Muscle layer of duodenum (tissue), 2 donors: ENCODE data around the gene DNAJC5G.

Source experiments
- H3K27ac ChIP-seq: one replicate; pipeline ENCODE4 v1.7.0; 2013; ENCODE audit warnings: mild to moderate bottlenecking, low read length
- H3K27me3 ChIP-seq: one replicate; pipeline ENCODE4 v1.7.0; 2013; ENCODE audit warnings: low read depth, mild to moderate bottlenecking, control low read depth, low read length
- H3K36me3 ChIP-seq, 2 donors: one replicate each; pipeline ENCODE4 v1.7.0; 2013; ENCODE audit warnings: low read length in 2 of 2, control low read depth in 1 of 2, mild to moderate bottlenecking in 1 of 2; ENCODE audit not compliant: insufficient read depth in 2 of 2, control insufficient read depth in 1 of 2
- H3K4me1 ChIP-seq, 2 donors: one replicate each; pipeline ENCODE4 v1.7.0; 2013; ENCODE audit warnings: low read length in 2 of 2, mild to moderate bottlenecking in 2 of 2, control low read depth in 1 of 2, moderate library complexity in 1 of 2; ENCODE audit not compliant: insufficient read depth in 2 of 2, control insufficient read depth in 1 of 2
- H3K4me3 ChIP-seq, 2 donors: one replicate each; pipeline ENCODE4 v1.7.0; 2013; ENCODE audit warnings: low read length in 2 of 2, low read depth in 1 of 2, mild to moderate bottlenecking in 1 of 2
- H3K9me3 ChIP-seq, 2 donors: one replicate each; pipeline ENCODE4 v1.7.0; 2013; ENCODE audit warnings: low read length in 2 of 2, control low read depth in 1 of 2, mild to moderate bottlenecking in 1 of 2; ENCODE audit not compliant: control insufficient read depth in 1 of 2
- donor health status: healthy.

DNAJC5G gene

DNA sequence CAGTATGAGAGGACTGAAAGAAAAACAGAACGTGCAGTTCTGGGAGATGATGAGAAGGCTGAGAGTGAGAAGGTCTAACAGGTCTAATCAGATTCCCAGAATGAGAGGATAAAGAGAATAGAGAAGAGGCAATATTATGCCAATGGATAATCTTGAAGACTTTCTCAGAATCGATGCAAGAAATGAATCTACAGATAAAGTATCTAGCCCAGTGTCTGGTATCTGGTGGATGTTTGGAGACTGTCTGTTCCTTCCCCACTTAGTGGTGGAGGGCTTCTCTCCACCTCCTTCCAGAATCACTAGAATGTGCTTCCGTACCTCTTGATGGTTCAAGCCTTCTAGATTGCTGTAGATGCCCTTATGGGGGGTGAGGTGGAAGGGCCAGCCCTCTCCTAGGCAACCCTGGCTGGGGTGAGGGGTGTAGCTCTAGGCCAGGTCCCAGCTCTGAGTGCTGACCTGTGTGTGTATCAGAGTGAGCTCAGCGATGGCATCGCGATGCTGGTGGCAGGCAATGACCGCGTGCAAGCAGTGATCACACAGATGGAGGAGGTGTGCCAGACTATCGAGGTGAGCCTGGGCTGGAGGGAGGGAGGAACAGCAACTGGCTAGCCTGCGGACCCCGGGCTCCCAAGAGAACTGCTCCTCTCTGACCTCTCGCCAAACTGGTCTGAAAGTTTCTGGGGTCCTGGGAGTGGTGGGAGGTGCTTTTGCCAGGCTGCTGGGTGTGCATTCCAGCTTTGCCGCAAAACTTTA, 29.4 kb downstream of the DNAJC5G start:
- Histone ChIP-seq H3K27me3 (peaks cover 32% of the 10 kb centered on the region), H3K36me3 (peaks cover 0 to 4% of the 10 kb centered on the region in 2 donors), H3K27ac (no peak overlapping the region), H3K4me1 (peaks cover 0 to 25% of the 10 kb centered on the region in 2 donors), H3K9me3 (no peaks in the 10 kb centered on the region), H3K4me3 (no peak overlapping the region)

DNA sequence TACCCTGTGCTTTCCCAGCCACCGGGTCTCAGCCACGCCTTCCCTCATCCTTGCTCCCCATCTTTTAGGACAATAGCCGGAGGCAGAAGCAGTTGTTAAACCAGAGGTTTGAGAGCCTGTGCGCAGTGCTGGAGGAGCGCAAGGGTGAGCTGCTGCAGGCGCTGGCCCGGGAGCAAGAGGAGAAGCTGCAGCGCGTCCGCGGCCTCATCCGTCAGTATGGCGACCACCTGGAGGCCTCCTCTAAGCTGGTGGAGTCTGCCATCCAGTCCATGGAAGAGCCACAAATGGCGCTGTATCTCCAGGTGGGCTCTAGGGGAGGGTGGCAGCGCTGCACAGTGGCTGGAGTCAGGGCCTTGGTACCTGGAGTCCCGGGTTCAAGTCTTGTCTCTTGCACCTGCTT, 30.3 kb downstream of the DNAJC5G start:
- no peaks in the 10 kb centered on the region for H3K9me3 ChIP-seq
- H3K36me3 ChIP-seq = peaks cover 0 to 6% of the 10 kb centered on the region in 2 donors
- H3K4me3 ChIP-seq = no peak overlapping the region
- H3K27ac ChIP-seq = no peak overlapping the region
- H3K4me1 ChIP-seq = peaks cover 0 to 25% of the 10 kb centered on the region in 2 donors
- peaks cover 32% of the 10 kb centered on the region for H3K27me3 ChIP-seq

DNA sequence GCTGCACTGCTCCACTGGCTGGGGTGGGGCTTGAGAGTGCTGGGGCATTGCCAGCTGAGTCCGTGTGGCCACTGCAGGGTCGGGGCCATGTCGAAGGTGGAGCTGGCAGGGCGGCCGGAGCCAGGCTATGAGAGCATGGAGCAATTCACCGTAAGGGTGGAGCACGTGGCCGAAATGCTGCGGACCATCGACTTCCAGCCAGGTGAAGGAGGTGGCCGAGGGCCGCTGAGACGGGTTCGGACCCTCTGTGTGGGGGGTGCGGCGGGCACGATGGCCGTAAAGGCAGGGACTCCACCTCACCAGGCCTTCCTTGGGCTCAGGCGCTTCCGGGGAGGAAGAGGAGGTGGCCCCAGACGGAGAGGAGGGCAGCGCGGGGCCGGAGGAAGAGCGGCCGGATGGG, 30.9 kb downstream of the DNAJC5G start:
- peaks cover 32% of the 10 kb centered on the region for H3K27me3 ChIP-seq
- peaks cover 0 to 6% of the 10 kb centered on the region in 2 donors for H3K36me3 ChIP-seq
- H3K4me1 ChIP-seq = peaks cover 0 to 25% of the 10 kb centered on the region in 2 donors
- H3K4me3 ChIP-seq = no peak overlapping the region
- no peaks in the 10 kb centered on the region for H3K9me3 ChIP-seq
- no peak overlapping the region for H3K27ac ChIP-seq

DNA sequence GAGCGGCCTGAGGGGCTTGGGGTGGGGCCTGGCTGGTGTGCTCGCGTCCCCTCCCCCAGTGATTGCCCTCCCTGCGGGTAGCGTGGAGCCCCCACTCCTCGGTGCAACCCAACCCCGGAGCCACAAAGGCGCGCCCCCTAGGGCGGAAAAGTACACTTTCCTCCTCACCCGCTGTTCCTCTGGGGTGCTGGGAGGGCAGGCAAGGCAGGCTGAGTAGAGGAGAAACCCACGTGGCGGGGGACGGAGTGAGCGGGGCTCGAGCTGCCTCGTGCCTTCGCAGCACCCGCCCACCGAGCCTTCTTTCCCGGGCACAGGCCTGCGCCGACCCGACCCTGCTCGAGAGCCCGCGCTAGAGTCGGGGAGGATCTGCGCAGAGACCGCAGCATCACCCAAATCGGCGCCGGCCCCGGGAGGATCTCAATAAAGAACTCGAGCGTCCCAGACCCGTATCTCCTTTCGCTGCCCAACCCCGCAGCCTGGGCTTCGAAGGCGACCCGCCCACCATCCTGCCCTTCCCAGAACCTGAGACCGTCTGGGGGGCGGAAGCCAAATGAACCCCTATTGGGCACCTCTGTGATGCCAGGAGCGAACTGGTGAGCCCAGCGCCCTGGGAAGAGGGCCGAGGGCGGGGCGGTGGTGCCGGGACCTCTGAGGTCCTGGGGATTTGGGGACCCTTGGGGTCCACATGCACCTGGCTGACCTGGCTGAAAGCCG, 31.5 kb downstream of the DNAJC5G start:
- H3K9me3 ChIP-seq = no peaks in the 10 kb centered on the region
- no peak overlapping the region for H3K27ac ChIP-seq
- peaks cover 32% of the 10 kb centered on the region for H3K27me3 ChIP-seq
- peaks cover 4 to 12% of the 10 kb centered on the region in 2 donors for H3K36me3 ChIP-seq
- H3K4me3 ChIP-seq = no peak overlapping the region
- H3K4me1 ChIP-seq = peaks cover 0 to 25% of the 10 kb centered on the region in 2 donors

DNA sequence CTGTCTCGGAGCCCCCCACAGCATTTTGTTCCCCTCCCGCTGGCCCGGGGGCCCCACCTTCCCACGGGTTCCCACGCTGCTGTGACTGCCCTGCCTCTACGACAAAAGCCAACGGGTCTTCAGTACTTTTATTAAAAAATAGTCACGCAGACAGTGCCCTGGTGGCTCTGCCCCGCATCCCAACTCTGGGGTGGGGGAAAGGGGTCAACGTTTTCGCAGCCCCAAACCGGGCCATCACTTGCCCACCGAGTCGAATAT, 32.0 kb downstream of the DNAJC5G start:
- Histone ChIP-seq H3K4me1 (peaks cover 0 to 25% of the 10 kb centered on the region in 2 donors), H3K27ac (no peak overlapping the region), H3K36me3 (peaks cover 6 to 15% of the 10 kb centered on the region in 2 donors), H3K9me3 (no peaks in the 10 kb centered on the region), H3K27me3 (peaks cover 32% of the 10 kb centered on the region), H3K4me3 (no peak overlapping the region)

DNA sequence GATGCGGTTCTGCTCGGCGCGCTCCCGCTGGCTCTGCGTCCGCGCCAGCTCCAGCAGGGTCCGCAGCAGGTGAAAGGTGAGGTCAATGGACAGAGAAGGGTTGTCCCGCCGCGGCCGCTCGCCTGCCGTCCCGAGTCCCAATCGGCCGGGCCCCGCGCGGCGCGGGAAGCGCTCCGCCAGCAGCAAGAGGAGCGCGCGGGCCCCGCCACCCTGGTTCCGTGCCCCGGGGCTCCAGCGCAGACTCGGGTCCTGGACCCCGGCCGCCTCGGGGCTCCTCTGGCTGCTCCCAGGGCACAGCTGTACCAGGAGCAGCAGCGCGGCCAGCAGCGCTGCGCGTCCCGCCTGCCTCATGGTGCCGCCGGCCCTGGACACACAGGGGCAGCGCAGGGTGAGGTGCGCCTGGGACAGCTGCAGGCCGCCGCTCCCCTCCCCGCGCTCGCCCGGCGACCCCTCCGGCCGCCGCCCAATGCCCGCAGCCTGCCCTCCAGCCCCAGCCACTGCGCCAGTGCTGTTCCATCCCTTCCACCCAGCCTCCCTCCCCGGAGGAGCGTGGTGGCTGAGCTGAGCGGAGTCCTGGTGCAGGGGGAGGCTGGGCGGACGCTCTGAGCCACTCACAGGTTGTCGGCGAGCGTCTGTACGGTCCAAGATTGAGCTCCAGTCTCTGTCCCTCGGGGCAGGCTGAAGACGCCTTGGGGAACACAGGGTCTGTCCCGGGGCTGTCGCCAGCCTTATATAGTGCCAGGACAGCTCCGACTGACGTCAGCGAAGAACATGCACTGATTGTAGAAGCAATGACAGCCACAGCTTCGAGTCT, 32.5 kb downstream of the DNAJC5G start:
- Histone ChIP-seq H3K4me3 (peak overlapping the region in 1 of 2 donors; percentile 4), H3K9me3 (no peaks in the 10 kb centered on the region), H3K4me1 (peaks cover 0 to 24% of the 10 kb centered on the region in 2 donors), H3K27me3 (peaks cover 32% of the 10 kb centered on the region), H3K36me3 (peaks cover 6 to 15% of the 10 kb centered on the region in 2 donors), H3K27ac (no peak overlapping the region)

DNA sequence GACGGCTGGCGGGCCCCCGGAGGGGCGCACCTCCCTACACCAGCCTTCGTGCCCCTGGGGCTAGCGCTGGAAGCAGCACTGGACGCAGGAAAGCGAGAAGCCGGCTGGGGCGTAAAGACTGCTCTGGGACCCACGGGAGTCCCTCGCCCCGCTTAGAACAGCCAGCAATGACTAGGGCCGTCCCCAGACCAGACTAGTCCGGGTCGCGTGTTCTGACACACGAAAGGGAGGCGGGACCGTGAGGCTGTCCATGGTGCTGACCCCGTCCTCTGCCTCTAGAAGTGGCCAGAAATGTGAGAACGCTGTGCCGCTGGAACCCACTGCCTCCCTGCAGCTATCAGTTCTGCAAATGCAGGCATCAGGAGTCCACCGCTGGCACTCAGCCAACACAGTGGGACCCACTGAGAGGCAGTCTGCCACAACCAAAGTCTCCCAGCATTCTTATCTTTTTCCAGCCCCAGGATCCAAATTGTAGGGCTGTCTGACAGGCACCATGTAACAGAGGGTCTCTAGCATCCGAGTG, 33.2 kb downstream of the DNAJC5G start, which contains the start of gene UCN:
UCN (minus strand) TSS at position 87 of the 523 bp plus-strand sequence. CDS start 550 bp downstream, outside the sequence.
- Histone ChIP-seq H3K27me3 (peaks cover 32% of the 10 kb centered on the region), H3K9me3 (no peaks in the 10 kb centered on the region), H3K27ac (no peak within 1 kb of the TSS), H3K36me3 (peaks cover 6 to 15% of the 10 kb centered on the region in 2 donors), H3K4me1 (peaks cover 0 to 22% of the 10 kb centered on the region in 2 donors), H3K4me3 (peak within 1 kb of the TSS in 1 of 2 donors; percentile 4)

DNA sequence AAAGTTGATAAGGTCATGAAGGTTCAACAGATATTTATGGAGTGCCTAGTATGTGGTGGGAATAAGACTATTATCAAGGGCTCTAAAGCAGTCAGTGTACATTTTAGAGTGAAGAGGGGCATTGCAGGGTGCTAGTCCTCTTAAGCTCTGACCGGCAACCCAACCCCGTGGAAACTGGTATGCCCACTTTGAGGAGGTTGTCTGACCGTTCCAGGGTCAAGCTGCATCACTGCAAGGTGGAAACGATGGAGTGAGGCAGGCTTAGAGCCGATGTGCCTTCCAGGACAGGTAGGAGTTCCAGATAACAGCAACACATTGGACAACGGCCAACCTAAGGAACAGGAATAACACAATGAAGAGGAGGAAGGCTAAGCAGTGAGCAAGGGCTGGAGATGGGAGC, 34.4 kb downstream of the DNAJC5G start:
- Histone ChIP-seq H3K27ac (no peak overlapping the region), H3K9me3 (no peaks in the 10 kb centered on the region), H3K27me3 (peaks cover 31% of the 10 kb centered on the region), H3K4me3 (no peak overlapping the region), H3K36me3 (peaks cover 6 to 15% of the 10 kb centered on the region in 2 donors), H3K4me1 (peaks cover 0 to 22% of the 10 kb centered on the region in 2 donors)

DNA sequence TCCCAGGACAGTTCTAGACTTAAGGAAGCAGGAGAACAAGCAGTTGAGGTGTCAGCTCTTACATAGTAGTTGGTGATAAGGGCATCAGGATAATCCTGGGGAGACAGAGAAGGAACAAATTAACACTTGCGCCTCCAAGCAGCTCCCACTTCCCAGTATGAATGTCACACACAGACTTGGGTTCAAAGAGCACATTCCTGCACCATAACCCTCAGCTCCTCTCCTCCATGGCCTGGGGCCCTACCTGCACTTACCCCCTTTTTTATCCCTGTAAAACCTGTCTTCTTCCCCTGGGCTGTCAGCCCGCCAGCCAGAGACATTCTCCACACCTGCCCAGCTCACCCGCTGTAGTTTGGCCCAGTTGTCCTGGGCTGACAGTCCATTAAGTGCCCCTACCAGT, 36.9 kb downstream of the DNAJC5G start:
- Histone ChIP-seq H3K36me3 (peaks cover 11 to 29% of the 10 kb centered on the region in 2 donors), H3K4me1 (peaks cover 0 to 11% of the 10 kb centered on the region in 2 donors), H3K27me3 (peaks cover 11% of the 10 kb centered on the region), H3K4me3 (no peak overlapping the region), H3K9me3 (no peaks in the 10 kb centered on the region), H3K27ac (no peak overlapping the region)

DNA sequence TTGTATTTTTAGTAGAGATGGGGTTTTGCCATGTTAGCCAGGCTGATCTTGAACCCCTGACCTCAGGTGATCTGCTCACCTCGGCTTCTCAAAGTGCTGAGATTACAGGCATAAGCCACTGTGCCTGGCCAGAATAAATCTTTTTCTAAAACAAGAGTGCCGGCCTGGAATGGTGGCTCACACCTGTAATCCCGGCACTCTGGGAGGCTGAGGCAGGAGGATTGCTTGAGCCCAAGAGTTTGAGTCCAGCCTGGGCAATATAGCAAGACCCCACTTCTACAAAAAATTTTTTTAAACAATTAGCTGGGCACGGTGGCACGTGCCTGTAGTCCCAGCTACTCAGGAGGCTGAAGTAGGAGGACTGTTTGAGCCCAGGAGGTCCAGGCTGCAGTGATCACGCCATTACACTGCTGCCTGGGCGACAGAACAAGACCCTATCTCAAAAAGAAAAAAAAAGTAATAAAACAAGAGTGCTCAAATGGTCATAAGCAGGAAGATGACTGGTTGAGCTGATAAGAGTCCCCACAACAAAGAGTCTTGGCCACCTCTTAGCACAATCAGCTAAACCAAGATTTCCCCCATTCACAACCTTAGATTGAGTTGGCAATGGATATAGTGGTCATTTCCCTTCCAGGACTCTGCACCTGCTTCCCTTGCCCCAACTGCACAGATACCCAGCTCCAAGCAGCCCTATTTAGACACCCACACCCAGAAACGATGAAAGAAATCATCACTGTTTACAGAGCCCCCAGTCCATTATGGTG, 38.8 kb downstream of the DNAJC5G start:
- Histone ChIP-seq H3K36me3 (peaks cover 11 to 29% of the 10 kb centered on the region in 2 donors), H3K27ac (no peak overlapping the region), H3K4me1 (no peaks in the 10 kb centered on the region)

More for the DNA sequence above, 38.8 kb downstream of the DNAJC5G start:
- Histone ChIP-seq H3K4me3 (no peak overlapping the region), H3K9me3 (no peaks in the 10 kb centered on the region), H3K27me3 (no peaks in the 10 kb centered on the region)
